Brain microvascular endothelial cell (primary cell): ENCODE measurements around the gene ITPK1.

Source experiments
- DNase-seq: peaks from one replicate; pipeline ENCODE4 v3.0.0-alpha.2; 2020
- H3K27ac ChIP-seq: fragments of 250-450 bp; sonication (Bioruptor Pico); 2 replicates; pipeline ENCODE4 v1.5.1; 2020; ENCODE audit warnings: mild to moderate bottlenecking, moderate library complexity
- H3K27me3 ChIP-seq: fragments of 250-450 bp; sonication (Bioruptor Pico); replicated peaks from 2 replicates; pipeline ENCODE4 v1.5.1; 2020; ENCODE audit warnings: mild to moderate bottlenecking
- H3K36me3 ChIP-seq: fragments of 250-450 bp; sonication (Bioruptor Pico); replicated peaks from 2 replicates; pipeline ENCODE4 v1.5.1; 2020; ENCODE audit warnings: mild to moderate bottlenecking
- H3K4me3 ChIP-seq: 2 replicates; pipeline ENCODE4 v1.5.1; 2011; ENCODE audit warnings: low read depth, mild to moderate bottlenecking, control low read depth, low read length, moderate library complexity
- CTCF ChIP-seq: IDR thresholded peaks from 2 replicates; pipeline ENCODE4 v1.5.1; 2011; ENCODE audit warnings: low read depth, mild to moderate bottlenecking, moderate library complexity, low read length, control low read depth, inconsistent platforms; ENCODE audit errors: missing control alignments
- in situ Hi-C: cut with HindIII; loops from 2 replicates; pipeline ENCODE4 v1.10.0; 2017; ENCODE audit warnings: low sequenced_read_pairs, low pct_ligation_motif_present

ITPK1 gene

GRCh38 chr14:93033983-93034670 lies 81.6 kb downstream of the ITPK1 start:
- Histone ChIP-seq H3K4me3 (no peak overlapping the region), H3K36me3 (no peaks in the 10 kb centered on the region), H3K27ac (no peak overlapping the region), H3K27me3 (no peaks in the 10 kb centered on the region)
- in situ Hi-C loops = no loop called here
- TF ChIP-seq CTCF = peak; percentile 72
- no peak for DNase-seq

GRCh38 chr14:93033084-93033982 lies 82.4 kb downstream of the ITPK1 start:
- H3K27ac ChIP-seq = no peak overlapping the region
- in situ Hi-C loops = no loop called here

GRCh38 chr14:93032421-93032936 lies 83.2 kb downstream of the ITPK1 start:
- no peak for TF ChIP-seq CTCF
- Histone ChIP-seq H3K36me3 (no peaks in the 10 kb centered on the region), H3K27me3 (no peaks in the 10 kb centered on the region), H3K27ac (no peak overlapping the region), H3K4me3 (no peak overlapping the region)
- in situ Hi-C loops = no loop called here
- DNase-seq = no peak

More at GRCh38 chr14:93033084-93033982, 82.4 kb downstream of the ITPK1 start:
- Histone ChIP-seq H3K27me3 (no peaks in the 10 kb centered on the region), H3K4me3 (no peak overlapping the region), H3K36me3 (no peaks in the 10 kb centered on the region)
- no peak for TF ChIP-seq CTCF
- no peak for DNase-seq

DNA sequence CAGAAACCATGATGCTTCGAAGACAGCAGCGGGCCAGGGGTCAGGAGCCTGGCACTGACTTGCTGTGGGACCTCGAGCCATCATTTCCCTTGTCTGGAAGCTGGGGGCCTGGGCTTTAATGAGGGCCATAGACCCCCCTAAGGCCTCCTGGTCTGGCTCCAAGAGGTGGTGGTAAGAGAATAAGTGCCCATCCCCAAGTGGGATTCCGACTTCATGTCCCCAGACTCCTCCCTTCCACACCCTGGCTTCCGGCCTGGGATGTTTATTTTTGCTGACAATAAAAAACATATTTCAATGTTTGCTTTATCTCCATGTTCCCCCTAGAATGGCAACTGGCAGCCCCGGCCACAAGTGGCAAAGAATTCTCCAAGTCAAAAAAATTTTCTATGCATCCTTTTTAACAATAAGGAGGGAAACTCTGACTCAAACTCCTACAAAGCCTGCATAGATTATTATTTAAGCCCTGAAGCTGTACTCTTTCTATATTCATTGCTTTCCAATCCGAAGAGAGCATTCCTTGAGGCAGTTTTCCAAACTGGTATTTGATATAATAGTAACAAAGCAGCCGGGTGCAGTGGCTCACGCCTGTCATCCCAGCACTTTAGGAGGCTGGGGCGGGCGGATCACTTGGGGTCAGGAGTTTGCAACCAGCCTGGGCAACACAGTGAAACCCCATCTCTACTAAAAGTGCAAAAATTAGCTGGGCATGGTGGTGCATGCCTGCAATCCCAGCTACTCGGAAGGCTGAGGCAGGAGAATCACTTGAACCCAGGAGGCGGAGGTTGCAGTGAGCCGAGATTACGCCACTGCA lies 84.0 kb downstream of the ITPK1 start:
- H3K4me3 ChIP-seq = no peak overlapping the region
- no peaks in the 10 kb centered on the region for H3K36me3 ChIP-seq
- H3K27ac ChIP-seq = no peak overlapping the region
- in situ Hi-C loops = no loop called here
- TF ChIP-seq CTCF = no peak
- DNase-seq = no peak
- H3K27me3 ChIP-seq = no peaks in the 10 kb centered on the region

DNA sequence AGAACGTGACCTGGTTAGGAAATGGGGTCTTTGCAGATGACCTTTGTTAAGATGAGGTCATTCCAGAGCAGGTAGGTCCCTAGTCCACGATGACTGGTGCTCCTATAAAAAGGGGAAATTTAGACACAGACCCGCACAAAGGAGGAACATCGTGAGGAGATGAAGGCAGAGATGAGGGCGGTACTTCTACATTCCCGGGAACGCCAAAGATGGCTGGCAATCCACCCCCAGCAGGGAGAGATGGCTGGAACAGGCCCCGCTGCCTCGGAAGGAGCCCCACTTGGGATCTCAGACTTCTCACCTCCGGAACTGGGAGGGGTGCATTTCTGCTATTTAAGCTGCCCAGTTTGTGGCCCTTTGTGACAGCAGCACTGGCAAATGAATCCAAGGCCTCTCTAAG lies 85.0 kb downstream of the ITPK1 start:
- no peak for DNase-seq
- H3K36me3 ChIP-seq = no peaks in the 10 kb centered on the region
- in situ Hi-C loops = no loop called here
- no peak overlapping the region for H3K27ac ChIP-seq
- no peak overlapping the region for H3K4me3 ChIP-seq
- no peak for TF ChIP-seq CTCF
- H3K27me3 ChIP-seq = no peaks in the 10 kb centered on the region
